Osteocyte (in vitro differentiated cells): ENCODE measurements around the gene VPS41. TPM values are rescaled to one million over a fixed set of nuclear protein-coding genes. Genes with fewer than 3 reads are reported as not detected.

Experiments used
- DNase-seq: peaks from one replicate; pipeline ENCODE4 v3.0.0; 2021; ENCODE audit warnings: mixed read lengths; ENCODE audit not compliant: unreplicated experiment; ENCODE audit errors: extremely low spot score
- H3K27ac Mint-ChIP-seq: one replicate; pipeline ENCODE4 v1.8.0; 2021; ENCODE audit warnings: mild to moderate bottlenecking, mixed read lengths; ENCODE audit not compliant: unreplicated experiment
- H3K27me3 Mint-ChIP-seq: one replicate; pipeline ENCODE4 v1.8.0; 2021; ENCODE audit warnings: mixed read lengths; ENCODE audit not compliant: unreplicated experiment
- H3K36me3 Mint-ChIP-seq: one replicate; pipeline ENCODE4 v1.8.0; 2021; ENCODE audit warnings: mixed read lengths; ENCODE audit not compliant: unreplicated experiment
- H3K4me1 Mint-ChIP-seq: one replicate; pipeline ENCODE4 v1.8.0; 2021; ENCODE audit warnings: mixed read lengths; ENCODE audit not compliant: unreplicated experiment
- H3K4me3 Mint-ChIP-seq: one replicate; pipeline ENCODE4 v1.8.0; 2021; ENCODE audit warnings: mild to moderate bottlenecking, moderate library complexity, mixed read lengths; ENCODE audit not compliant: unreplicated experiment
- H3K9me3 Mint-ChIP-seq: one replicate; pipeline ENCODE4 v1.8.0; 2021; ENCODE audit warnings: mixed read lengths; ENCODE audit not compliant: unreplicated experiment
- CTCF ChIP-seq: fragments of 200-600 bp; sonication (generic); IDR thresholded peaks from 2 replicates; pipeline ENCODE4 v1.5.0; 2021; ENCODE audit warnings: antibody characterized with exemption, mild to moderate bottlenecking, moderate library complexity
- total RNA-seq: library from RNA; stranded (reverse); gene quantifications from 2 replicates; pipeline ENCODE4 v1.2.1, GENCODE V29; 2021

The VPS41 gene
- total RNA-seq, 1 donor from 2014 or later, result 105 TPM

GRCh38 chr7:38886265-38886664 lies 22.7 kb downstream of the VPS41 start:
- H3K4me3 Mint-ChIP-seq, result no peak overlapping the region
- TF ChIP-seq CTCF, result no peak
- H3K4me1 Mint-ChIP-seq, result no peaks in the 10 kb centered on the region
- H3K27me3 Mint-ChIP-seq, result no peaks in the 10 kb centered on the region
- peaks cover 50% of the 10 kb centered on the region for H3K36me3 Mint-ChIP-seq
- DNase-seq, result no peak
- H3K27ac Mint-ChIP-seq, result no peak overlapping the region
- peaks cover 25% of the 10 kb centered on the region for H3K9me3 Mint-ChIP-seq

- Mint-ChIP-seq H3K4me1 (no peaks in the 10 kb centered on the region), H3K36me3 (peaks cover 40% of the 10 kb centered on the region), H3K27me3 (no peaks in the 10 kb centered on the region), H3K9me3 (peaks cover 21% of the 10 kb centered on the region), H3K4me3 (no peak overlapping the region), H3K27ac (no peak overlapping the region)
- TF ChIP-seq CTCF, result no peak
- no peak for DNase-seq
Measured at GRCh38 chr7:38883706-38884105, 25.3 kb downstream of the VPS41 start.

GRCh38 chr7:38881947-38882684 lies 26.9 kb downstream of the VPS41 start:
- Mint-ChIP-seq H3K36me3 (peaks cover 29% of the 10 kb centered on the region), H3K4me1 (no peaks in the 10 kb centered on the region), H3K4me3 (no peak overlapping the region), H3K9me3 (peaks cover 15% of the 10 kb centered on the region), H3K27me3 (no peaks in the 10 kb centered on the region), H3K27ac (no peak overlapping the region)
- no peak for DNase-seq
- TF ChIP-seq CTCF, result no peak

- H3K27ac Mint-ChIP-seq, result no peak overlapping the region
- no peaks in the 10 kb centered on the region for H3K27me3 Mint-ChIP-seq
- DNase-seq, result no peak
Measured at GRCh38 chr7:38881015-38881414, 28.0 kb downstream of the VPS41 start.

More at GRCh38 chr7:38881015-38881414, 28.0 kb downstream of the VPS41 start:
- Mint-ChIP-seq H3K9me3 (peaks cover 13% of the 10 kb centered on the region), H3K36me3 (peaks cover 26% of the 10 kb centered on the region), H3K4me3 (no peak overlapping the region), H3K4me1 (no peaks in the 10 kb centered on the region)
- no peak for TF ChIP-seq CTCF
